HG03354 (cell line): Measurements from ENCODE around the gene AGTPBP1.
A peak's percentile ranks its signal among the peaks of the same experiment; 100 is the strongest.
"Not testable (repeated sequence)": the region's sequence is repeated elsewhere in the genome, so short reads cannot be mapped to it uniquely, and the experiment has no call there.

Experiments
- ATAC-seq: cut with Tn5 transposase; IDR thresholded peaks from one replicate; pipeline ENCODE4 v1.9.1; 2021; ENCODE audit warnings: mild to moderate bottlenecking; ENCODE audit not compliant: unreplicated experiment, poor library complexity, severe bottlenecking

AGTPBP1 gene

GRCh38 chr9:85653153-85653552, 88.6 kb downstream of the AGTPBP1 start:
- no peak for ATAC-seq

GRCh38 chr9:85647571-85647970, 94.2 kb downstream of the AGTPBP1 start:
- ATAC-seq, result peak; percentile 85

- ATAC-seq, result no peak
Measured at GRCh38 chr9:85645909-85646627, 95.7 kb downstream of the AGTPBP1 start.

DNA sequence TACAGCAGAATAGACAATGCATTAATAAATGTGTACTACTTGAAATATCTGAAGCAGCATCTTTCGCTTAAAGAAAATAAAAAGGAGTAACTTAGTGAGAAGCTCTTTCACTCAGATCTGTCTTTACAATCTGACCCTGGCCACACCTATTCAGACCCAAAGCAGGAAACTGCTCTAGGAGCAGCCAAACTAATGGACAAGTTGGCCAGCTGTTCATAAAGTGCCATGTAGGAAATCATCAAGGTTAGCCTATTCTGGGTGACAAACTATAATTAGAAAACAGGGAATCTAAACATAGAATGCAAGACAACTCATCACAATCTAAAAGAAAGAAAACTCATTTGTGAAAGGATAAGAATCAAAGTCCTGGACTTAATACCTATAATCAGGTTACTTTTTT, 101.3 kb downstream of the AGTPBP1 start:
- ATAC-seq, result no peak

DNA sequence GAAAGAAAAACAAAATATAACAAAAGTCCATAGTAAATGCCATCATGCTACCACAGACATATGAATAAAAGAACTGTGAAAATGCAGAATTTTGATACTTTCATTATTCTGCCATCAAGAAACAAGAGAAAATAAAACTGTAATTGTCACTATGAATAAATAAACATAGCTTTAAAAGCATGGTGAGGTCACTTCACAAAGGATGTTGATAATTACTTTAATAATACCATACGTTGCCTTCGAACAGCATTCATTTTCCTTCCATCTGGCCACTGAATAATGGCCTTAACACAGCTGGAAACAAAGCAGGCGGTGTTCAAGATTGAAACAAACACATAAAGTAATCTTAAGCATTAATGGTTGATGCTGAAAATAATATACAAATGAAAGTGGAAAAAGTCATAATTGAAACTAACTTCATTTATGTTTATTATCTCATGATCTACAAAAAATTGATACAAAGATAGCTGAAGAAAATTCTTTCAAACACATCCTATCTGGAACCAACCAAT, 102.0 kb downstream of the AGTPBP1 start:
- ATAC-seq, result no peak

- ATAC-seq, result no peak
Measured at GRCh38 chr9:85631809-85632208, 109.9 kb downstream of the AGTPBP1 start.

DNA sequence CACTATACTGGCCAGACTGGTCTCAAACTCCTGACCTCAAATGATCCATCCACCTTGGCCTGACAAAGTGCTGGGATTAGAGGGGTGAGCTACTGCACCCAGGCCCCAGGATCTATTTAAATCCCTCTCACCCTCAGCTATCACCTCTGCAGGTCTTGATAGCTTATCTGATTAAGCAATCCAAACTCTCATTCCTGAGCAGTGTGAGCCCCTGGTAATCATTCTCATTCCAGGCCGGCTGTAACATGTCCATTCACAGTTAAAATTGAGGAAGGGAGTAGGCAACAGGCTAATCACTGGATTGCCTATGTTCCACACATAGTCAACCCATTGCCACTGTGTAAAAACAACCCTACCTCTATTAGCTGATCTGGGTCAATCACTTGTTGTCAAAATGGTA, 111.1 kb downstream of the AGTPBP1 start:
- no peak for ATAC-seq

- no peak for ATAC-seq
Measured at GRCh38 chr9:85617141-85617670, 124.5 kb downstream of the AGTPBP1 start.

- no peak for ATAC-seq
Measured at GRCh38 chr9:85615792-85616191, 126.0 kb downstream of the AGTPBP1 start.

GRCh38 chr9:85610074-85610860, 131.5 kb downstream of the AGTPBP1 start:
- ATAC-seq, result peak; percentile 96

- no peak for ATAC-seq
Measured at GRCh38 chr9:85605905-85606304, 135.8 kb downstream of the AGTPBP1 start.

DNA sequence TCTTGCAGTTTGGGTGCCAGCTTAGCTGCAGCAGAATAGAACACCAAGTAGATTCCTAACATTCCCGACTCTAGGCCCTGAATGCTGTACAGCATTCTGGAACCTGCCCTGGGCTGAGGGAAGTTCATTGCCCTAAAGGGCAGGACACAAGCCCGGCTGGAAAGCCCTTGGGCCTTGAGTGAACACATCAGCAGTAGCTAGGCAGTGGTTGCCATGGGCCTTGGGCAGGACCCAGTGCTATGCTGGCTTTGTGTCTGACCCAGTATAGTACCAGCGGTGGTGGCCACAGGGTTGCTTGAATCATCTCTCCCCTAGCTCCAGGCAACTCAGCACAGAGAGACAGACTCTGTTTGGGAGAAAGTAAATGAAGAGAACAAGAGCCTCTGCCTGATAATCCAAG, 137.8 kb downstream of the AGTPBP1 start:
- ATAC-seq, result no peak

GRCh38 chr9:85602742-85603141, 139.0 kb downstream of the AGTPBP1 start:
- ATAC-seq, result no peak

GRCh38 chr9:85600675-85601263, 141.0 kb downstream of the AGTPBP1 start:
- no peak for ATAC-seq

- no peak for ATAC-seq
Measured at GRCh38 chr9:85599540-85600105, 142.1 kb downstream of the AGTPBP1 start.

GRCh38 chr9:85594316-85594715, 147.4 kb downstream of the AGTPBP1 start:
- no peak for ATAC-seq

DNA sequence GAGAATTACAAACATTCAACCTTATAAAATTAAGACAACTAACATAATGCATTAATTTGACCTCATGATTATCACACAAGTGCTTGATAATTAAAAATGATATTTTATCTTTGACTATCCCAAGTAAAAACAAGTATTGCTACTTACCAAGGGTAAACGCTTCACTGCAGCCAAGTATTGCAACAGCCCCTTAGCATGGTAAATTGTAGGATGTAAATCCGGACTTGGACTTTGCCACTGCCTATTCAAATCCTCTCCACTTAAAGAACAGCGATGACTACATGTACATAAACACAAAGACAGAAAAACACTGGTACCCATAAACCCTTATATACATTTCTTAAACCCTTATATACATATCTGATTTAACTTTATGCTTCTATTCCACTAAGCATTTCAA, 155.1 kb downstream of the AGTPBP1 start:
- ATAC-seq, result no peak

DNA sequence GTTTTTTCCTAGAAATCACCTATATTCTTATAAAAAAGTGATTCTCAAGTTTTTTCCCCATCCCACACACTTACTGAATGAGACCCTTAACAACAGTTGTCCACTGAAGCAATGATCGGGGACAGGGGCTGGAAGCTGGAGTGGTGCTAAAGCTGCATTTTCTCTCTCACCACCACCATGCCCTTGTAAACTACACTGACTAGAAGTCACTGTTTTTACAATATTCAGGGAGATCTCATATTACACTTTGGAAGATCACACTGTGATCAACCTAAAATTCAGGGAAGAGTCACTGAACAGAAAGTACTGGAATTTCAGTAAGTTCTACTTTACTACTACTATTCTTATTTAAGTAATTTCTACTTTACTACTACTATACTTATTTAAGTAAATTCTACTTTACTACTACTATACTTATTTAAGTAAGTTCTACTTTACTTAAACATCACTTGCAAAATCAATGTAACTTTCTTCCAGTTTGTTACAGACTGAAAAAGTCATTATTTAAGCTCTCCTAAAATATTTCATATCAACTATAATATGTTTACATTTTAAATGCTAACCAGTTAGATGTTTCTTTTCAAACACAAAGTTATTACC, 164.3 kb downstream of the AGTPBP1 start:
- ATAC-seq, result no peak

- no peak for ATAC-seq
Measured at GRCh38 chr9:85575868-85576267, 165.9 kb downstream of the AGTPBP1 start.

DNA sequence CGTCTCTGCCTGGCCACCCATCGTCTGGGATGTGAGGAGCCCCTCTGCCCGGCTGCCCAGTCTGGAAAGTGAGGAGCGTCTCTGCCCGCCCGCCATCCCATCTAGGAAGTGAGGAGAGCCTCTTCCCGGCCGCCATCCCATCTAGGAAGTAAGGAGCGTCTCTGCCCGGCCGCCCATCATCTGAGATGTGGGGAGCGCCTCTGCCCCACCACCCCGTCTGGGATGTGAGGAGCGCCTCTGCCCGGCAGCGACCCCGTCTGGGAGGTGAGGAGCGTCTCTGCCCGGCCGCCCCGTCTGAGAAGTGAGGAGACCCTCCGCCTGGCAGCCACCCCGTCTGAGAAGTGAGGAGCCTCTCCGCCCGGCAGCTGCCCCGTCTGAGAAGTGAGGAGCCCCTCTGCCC, 168.2 kb downstream of the AGTPBP1 start:
- ATAC-seq, result not testable (repeated sequence)
